Tibial nerve (tissue), 4 donors: ENCODE measurements around the gene KXD1.

Experiments used
- EP300 ChIP-seq, 2 donors: sonication (generic); formaldehyde crosslinking; IDR thresholded peaks; one replicate each; pipeline ENCODE4 v1.6.1; 2017; ENCODE audit warnings: antibody characterized with exemption in 2 of 2, mild to moderate bottlenecking in 1 of 2
- POLR2A ChIP-seq, 2 donors: fragments of 450-650 bp; IDR thresholded peaks; one replicate each; pipeline ENCODE4 v1.6.1; 2017; ENCODE audit warnings: antibody characterized with exemption in 2 of 2, mild to moderate bottlenecking in 2 of 2, moderate library complexity in 2 of 2
- TF ChIP-seq, protein P1 (sequence below), 5 experiments: fragments of 200-600 bp in 3 of 5; fragments of 450-650 bp in 2 of 5; sonication (generic) in 3 of 5; IDR thresholded peaks; one replicate each; pipeline ENCODE4 v1.5.1; 2016 to 2019; ENCODE audit warnings: antibody characterized with exemption in 5 of 5, mild to moderate bottlenecking in 3 of 5, moderate library complexity in 2 of 5

- TF ChIP-seq, protein P1, sequence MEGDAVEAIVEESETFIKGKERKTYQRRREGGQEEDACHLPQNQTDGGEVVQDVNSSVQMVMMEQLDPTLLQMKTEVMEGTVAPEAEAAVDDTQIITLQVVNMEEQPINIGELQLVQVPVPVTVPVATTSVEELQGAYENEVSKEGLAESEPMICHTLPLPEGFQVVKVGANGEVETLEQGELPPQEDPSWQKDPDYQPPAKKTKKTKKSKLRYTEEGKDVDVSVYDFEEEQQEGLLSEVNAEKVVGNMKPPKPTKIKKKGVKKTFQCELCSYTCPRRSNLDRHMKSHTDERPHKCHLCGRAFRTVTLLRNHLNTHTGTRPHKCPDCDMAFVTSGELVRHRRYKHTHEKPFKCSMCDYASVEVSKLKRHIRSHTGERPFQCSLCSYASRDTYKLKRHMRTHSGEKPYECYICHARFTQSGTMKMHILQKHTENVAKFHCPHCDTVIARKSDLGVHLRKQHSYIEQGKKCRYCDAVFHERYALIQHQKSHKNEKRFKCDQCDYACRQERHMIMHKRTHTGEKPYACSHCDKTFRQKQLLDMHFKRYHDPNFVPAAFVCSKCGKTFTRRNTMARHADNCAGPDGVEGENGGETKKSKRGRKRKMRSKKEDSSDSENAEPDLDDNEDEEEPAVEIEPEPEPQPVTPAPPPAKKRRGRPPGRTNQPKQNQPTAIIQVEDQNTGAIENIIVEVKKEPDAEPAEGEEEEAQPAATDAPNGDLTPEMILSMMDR (IDR thresholded peaks at IDR 0.05): no peak
- TF ChIP-seq POLR2A (IDR thresholded peaks at IDR 0.05): no peak
- no peak for TF ChIP-seq EP300 (IDR thresholded peaks at IDR 0.05)
Measured at GRCh38 chr19:18542941-18543813, 14.5 kb upstream of the KXD1 start, which contains the start of gene FKBP8.
